Neural progenitor cell (in vitro differentiated cells): ENCODE data around the gene MACROH2A1.

ENCODE experiments used
- EZH2 ChIP-seq: fragments of 200-600 bp; sonication (generic); IDR thresholded peaks from 2 replicates; pipeline ENCODE4 v1.6.1; 2017; ENCODE audit warnings: antibody characterized with exemption, mild to moderate bottlenecking, moderate library complexity
- TF ChIP-seq, protein P1 (sequence below): fragments of 200-600 bp; sonication (generic); IDR thresholded peaks from 2 replicates; pipeline ENCODE4 v1.5.1; 2017; ENCODE audit warnings: antibody characterized with exemption, mild to moderate bottlenecking

GRCh38 chr5:135425641-135426040 is 26.6 kb upstream of the MACROH2A1 start:
- TF ChIP-seq, protein P1, sequence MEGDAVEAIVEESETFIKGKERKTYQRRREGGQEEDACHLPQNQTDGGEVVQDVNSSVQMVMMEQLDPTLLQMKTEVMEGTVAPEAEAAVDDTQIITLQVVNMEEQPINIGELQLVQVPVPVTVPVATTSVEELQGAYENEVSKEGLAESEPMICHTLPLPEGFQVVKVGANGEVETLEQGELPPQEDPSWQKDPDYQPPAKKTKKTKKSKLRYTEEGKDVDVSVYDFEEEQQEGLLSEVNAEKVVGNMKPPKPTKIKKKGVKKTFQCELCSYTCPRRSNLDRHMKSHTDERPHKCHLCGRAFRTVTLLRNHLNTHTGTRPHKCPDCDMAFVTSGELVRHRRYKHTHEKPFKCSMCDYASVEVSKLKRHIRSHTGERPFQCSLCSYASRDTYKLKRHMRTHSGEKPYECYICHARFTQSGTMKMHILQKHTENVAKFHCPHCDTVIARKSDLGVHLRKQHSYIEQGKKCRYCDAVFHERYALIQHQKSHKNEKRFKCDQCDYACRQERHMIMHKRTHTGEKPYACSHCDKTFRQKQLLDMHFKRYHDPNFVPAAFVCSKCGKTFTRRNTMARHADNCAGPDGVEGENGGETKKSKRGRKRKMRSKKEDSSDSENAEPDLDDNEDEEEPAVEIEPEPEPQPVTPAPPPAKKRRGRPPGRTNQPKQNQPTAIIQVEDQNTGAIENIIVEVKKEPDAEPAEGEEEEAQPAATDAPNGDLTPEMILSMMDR: no peak
- no peak for TF ChIP-seq EZH2
